Stomach (tissue), 9 donors: Measurements from ENCODE around the gene SELENOM. TPM values are rescaled to one million over a fixed set of nuclear protein-coding genes. Genes with fewer than 3 reads are reported as not detected.

Experiments used
- DNase-seq, 2 donors: peaks; one replicate each; pipeline versions ENCODE4 v3.0.0 to v3.0.0-alpha.2; 2013 to 2019
- H3K27ac ChIP-seq, 5 donors: fragments of 200-600 bp in 4 of 5; sonication (generic) in 4 of 5; one replicate each; pipeline ENCODE4 v1.5.1; 2013 to 2019; ENCODE audit warnings: mild to moderate bottlenecking in 1 of 5, moderate library complexity in 1 of 5
- H3K27me3 ChIP-seq, 3 donors: fragments of 200-600 bp; sonication (generic); one replicate each; pipeline ENCODE4 v1.5.1; 2017 to 2019; ENCODE audit warnings: mixed run types in 1 of 3
- H3K36me3 ChIP-seq, 4 donors: fragments of 200-600 bp; sonication (generic); 1 replicate in 3 of 4; 2 replicates in 1 of 4; pipeline ENCODE4 v1.5.1; 2016 to 2019
- H3K4me1 ChIP-seq, 4 donors: fragments of 200-600 bp; sonication (generic); one replicate each; pipeline ENCODE4 v1.5.1; 2016 to 2019
- H3K4me3 ChIP-seq, 4 donors: fragments of 200-600 bp; sonication (generic) in 3 of 4; one replicate each; pipeline ENCODE4 v1.5.1; 2016 to 2019; ENCODE audit warnings: mild to moderate bottlenecking in 1 of 4
- H3K9me3 ChIP-seq, 4 donors: fragments of 200-600 bp; sonication (generic); one replicate each; pipeline ENCODE4 v1.5.1; 2016 to 2019
- CTCF ChIP-seq, 7 experiments: fragments of 450-650 bp in 4 of 7; fragments of 200-600 bp in 3 of 7; sonication (generic) in 3 of 7; IDR thresholded peaks; one replicate each; pipeline ENCODE4 v1.5.1; 2016 to 2019; ENCODE audit warnings: antibody characterized with exemption in 7 of 7, control low read depth in 2 of 7, mild to moderate bottlenecking in 1 of 7
- EP300 ChIP-seq: sonication (generic); formaldehyde crosslinking; IDR thresholded peaks from one replicate; pipeline ENCODE4 v1.6.1; 2017; ENCODE audit warnings: antibody characterized with exemption
- POLR2A ChIP-seq, 4 donors: fragments of 450-650 bp; IDR thresholded peaks; one replicate each; pipeline ENCODE4 v1.6.1; 2016; ENCODE audit warnings: antibody characterized with exemption in 4 of 4, control low read depth in 2 of 4, mild to moderate bottlenecking in 1 of 4, moderate library complexity in 1 of 4
- POLR2AphosphoS5 ChIP-seq, 3 donors: sonication (generic); formaldehyde crosslinking; IDR thresholded peaks; one replicate each; pipeline ENCODE4 v1.6.1; 2016; ENCODE audit warnings: antibody characterized with exemption in 3 of 3
- WGBS, 5 donors: extraction: QIAGEN DNeasy Blood & Tissue Kit in 3 of 5; methylation state at CpG; one replicate each; pipeline versions ENCODE4 v1.1.5 to v1.1.7; 2013 to 2018; 5-methylcytosine and 5-hydroxymethylcytosine counted together
- intact Hi-C: fragments of 100-400 bp; cut with DNase I; formaldehyde crosslinking; loops from one replicate; pipeline ENCODE4 v1.15.1; 2023; ENCODE audit warnings: low total_unique reads
- polyA plus RNA-seq, 3 donors: library from polyadenylated mRNA; stranded (reverse); fragments of 200-250 nt; gene quantifications; one replicate each; pipeline ENCODE4 v1.2.3, GENCODE V29; 2013
- total RNA-seq, 5 donors: library from RNA; depleted of rRNA; stranded (reverse); fragments of >200 nt; gene quantifications; one replicate each; pipeline versions ENCODE4 v1.1.0 to v1.2.3, GENCODE V29; 2014 to 2016
- donor health status: healthy with polysubstance abuse.
- donor health status: Bipolar disorder and iron deficiency.
- donor health status: healthy.

SELENOM gene
- total and polyA plus RNA-seq, 8 donors, result 59.8 to 1,443 (median 377) TPM

- Histone ChIP-seq H3K4me1 (peaks cover 8 to 23% (median 19%) of the 10 kb centered on the region in 4 donors), H3K27ac (no peak overlapping the region), H3K9me3 (no peaks in the 10 kb centered on the region), H3K36me3 (no peaks in the 10 kb centered on the region), H3K27me3 (no peaks in the 10 kb centered on the region), H3K4me3 (no peak overlapping the region)
- 68 to 95% (median 81%) methylated on average over 7 to 14 of the region's 14 CpGs for WGBS, 5 donors
- intact Hi-C loops, result no loop called here
- DNase-seq, result no peak
- no peak for TF ChIP-seq CTCF (IDR thresholded peaks at IDR 0.05)
- TF ChIP-seq POLR2A (IDR thresholded peaks at IDR 0.05), result no peak
- TF ChIP-seq POLR2AphosphoS5 (IDR thresholded peaks at IDR 0.05), result no peak
- TF ChIP-seq EP300, result no peak
Observed at GRCh38 chr22:31124811-31125465, 17.6 kb upstream of the SELENOM start.

GRCh38 chr22:31124290-31124689 is 16.9 kb upstream of the SELENOM start:
- TF ChIP-seq EP300 (no peak), POLR2A (IDR thresholded peaks at IDR 0.05) (no peak), POLR2AphosphoS5 (IDR thresholded peaks at IDR 0.05) (no peak), CTCF (IDR thresholded peaks at IDR 0.05) (no peak)
- intact Hi-C loops, result no loop called here
- Histone ChIP-seq H3K36me3 (no peaks in the 10 kb centered on the region), H3K4me3 (peak overlapping the region in 1 of 4 donors; percentile 58), H3K27me3 (no peaks in the 10 kb centered on the region), H3K4me1 (peaks cover 8 to 23% (median 19%) of the 10 kb centered on the region in 4 donors), H3K9me3 (no peaks in the 10 kb centered on the region), H3K27ac (no peak overlapping the region)
- WGBS, 5 donors, result 51 to 77% (median 56%) methylated on average over 3 of the region's 3 CpGs
- DNase-seq, result no peak

GRCh38 chr22:31123292-31123602 is 15.9 kb upstream of the SELENOM start:
- H3K27ac ChIP-seq, result peak overlapping the region in 4 of 5 donors; percentile 61 to 81 (median 76)
- DNase-seq, result no peak
- peak overlapping the region; percentile 44 to 58 (median 54) for H3K4me3 ChIP-seq
- no peaks in the 10 kb centered on the region for H3K9me3 ChIP-seq
- H3K36me3 ChIP-seq, result no peaks in the 10 kb centered on the region
- 51 to 64% (median 54%) methylated on average over 4 of the region's 4 CpGs for WGBS, 5 donors
- intact Hi-C loops, result no loop called here
- no peaks in the 10 kb centered on the region for H3K27me3 ChIP-seq
- no peak for TF ChIP-seq EP300
- TF ChIP-seq POLR2A (IDR thresholded peaks at IDR 0.05), result no peak
- no peak for TF ChIP-seq POLR2AphosphoS5 (IDR thresholded peaks at IDR 0.05)
- H3K4me1 ChIP-seq, result peaks cover 8 to 23% (median 19%) of the 10 kb centered on the region in 4 donors

GRCh38 chr22:31122532-31123291 is 15.3 kb upstream of the SELENOM start, which contains the start of gene INPP5J:
INPP5J (plus strand) TSS chr22:31122966; CDS start chr22:31123015, 49 bp downstream.
- peaks cover 8 to 23% (median 19%) of the 10 kb centered on the region in 4 donors for H3K4me1 ChIP-seq
- no peaks in the 10 kb centered on the region for H3K27me3 ChIP-seq
- 11 to 39% (median 21%) methylated on average over 5 to 10 of the region's 10 CpGs for WGBS, 5 donors
- no peaks in the 10 kb centered on the region for H3K9me3 ChIP-seq
- TF ChIP-seq POLR2A (IDR thresholded peaks at IDR 0.05), result no peak
- TF ChIP-seq POLR2AphosphoS5 (IDR thresholded peaks at IDR 0.05), result peak in 2 of 3 donors; percentile 17 to 21
- H3K36me3 ChIP-seq, result no peaks in the 10 kb centered on the region
- peak; percentile 69 to 89 for DNase-seq
- peak within 1 kb of the TSS; percentile 44 to 81 (median 74) for H3K27ac ChIP-seq
- intact Hi-C loops, result no loop called here
- H3K4me3 ChIP-seq, result peak within 1 kb of the TSS; percentile 44 to 58 (median 54)

- Histone ChIP-seq H3K9me3 (no peaks in the 10 kb centered on the region), H3K27me3 (no peaks in the 10 kb centered on the region), H3K4me1 (peaks cover 8 to 23% (median 19%) of the 10 kb centered on the region in 4 donors), H3K4me3 (peak overlapping the region in 2 of 4 donors; percentile 44 to 50), H3K36me3 (no peaks in the 10 kb centered on the region), H3K27ac (peak overlapping the region; percentile 44 to 81 (median 74))
- TF ChIP-seq CTCF (IDR thresholded peaks at IDR 0.05), result no peak
- no peak for TF ChIP-seq POLR2A (IDR thresholded peaks at IDR 0.05)
- no peak for TF ChIP-seq EP300
- no peak for TF ChIP-seq POLR2AphosphoS5 (IDR thresholded peaks at IDR 0.05)
- intact Hi-C loops, result no loop called here
- 49 to 75% (median 54%) methylated on average over 2 of the region's 2 CpGs for WGBS, 5 donors
- DNase-seq, result peak in 1 of 2 donors; percentile 40
Observed at GRCh38 chr22:31122196-31122531, 14.8 kb upstream of the SELENOM start.
